ENCODE data around the gene PPM1F. TPM values are rescaled to one million over a fixed set of nuclear protein-coding genes. Genes with fewer than 3 reads are reported as not detected.

PPM1F gene
- total and polyA plus RNA-seq, 2 donors (not counting 1 experiment from before 2014, with no cell fraction given) = 12.5 to 37.0 TPM

- H3K27ac ChIP-seq (ENCODE audit: insufficient read depth, low read length) = no peak overlapping the region
- no peaks in the 10 kb centered on the region for H3K9me3 ChIP-seq (ENCODE audit: control insufficient read depth, insufficient read depth, low read depth, low read length)
- peaks cover 13% of the 10 kb centered on the region for H3K4me1 ChIP-seq (ENCODE audit: control insufficient read depth, extremely low read depth, insufficient read depth, low read length)
- no peaks in the 10 kb centered on the region for H3K27me3 ChIP-seq (ENCODE audit: control insufficient read depth, insufficient read depth, low read length)
- no peak overlapping the region for H2AFZ ChIP-seq (ENCODE audit: low read length)
- no peaks in the 10 kb centered on the region for H4K20me1 ChIP-seq (ENCODE audit: control insufficient read depth, extremely low read depth, insufficient read depth, low read length)
- H3K4me2 ChIP-seq (ENCODE audit: extremely low read depth, insufficient read depth, low read length) = no peak overlapping the region
- no peak for DNase-seq (ENCODE audit: low read depth in 2 of 2)
- peaks cover 22% of the 10 kb centered on the region for H3K36me3 ChIP-seq (ENCODE audit: control insufficient read depth, insufficient read depth, low read length)
- no peak overlapping the region for H3K9ac ChIP-seq (ENCODE audit: insufficient read depth, low read length)
- TF ChIP-seq EZH2 (IDR thresholded peaks at IDR 0.05; ENCODE audit: low read length, missing control alignments) (no peak), CTCF (conservative IDR thresholded peaks at IDR 0.05 in 1 of 2, IDR thresholded peaks at IDR 0.05 in 1 of 2; ENCODE audit: low read depth in 1 of 2, low read length in 2 of 2) (no peak)
- peaks cover 4% of the 10 kb centered on the region for H3K79me2 ChIP-seq (ENCODE audit: control insufficient read depth, insufficient read depth, low read length)
- H3K4me3 ChIP-seq (replicated peaks in 1 of 4; ENCODE audit: control extremely low read depth in 1 of 4, insufficient read depth in 1 of 4, low read depth in 3 of 4, low read length in 4 of 4) = no peak overlapping the region
Measured at GRCh38 chr22:21933413-21933812, 19.2 kb downstream of the PPM1F start.

DNA sequence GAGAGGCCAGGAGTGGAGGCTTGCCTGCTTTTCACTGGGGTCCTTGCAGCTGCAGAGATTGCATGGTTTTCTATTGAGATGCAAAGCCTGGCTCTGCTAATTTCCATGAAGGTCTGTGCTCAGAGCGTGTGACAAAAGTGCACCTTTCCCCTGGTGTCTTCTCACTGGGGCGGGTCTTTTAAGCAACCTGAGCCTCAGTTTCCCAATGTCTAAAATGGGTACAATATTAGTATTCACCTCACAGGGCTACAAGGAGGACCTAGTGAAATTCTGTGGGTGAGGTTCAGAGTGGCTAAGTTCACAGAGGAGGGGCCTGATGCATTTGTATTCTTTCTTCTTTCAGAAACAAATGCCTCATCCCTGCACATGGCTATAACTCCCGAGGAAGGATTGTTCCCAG, 20.3 kb downstream of the PPM1F start:
- no peak for TF ChIP-seq CTCF (conservative IDR thresholded peaks at IDR 0.05 in 1 of 2, IDR thresholded peaks at IDR 0.05 in 1 of 2; ENCODE audit: low read depth in 1 of 2, low read length in 2 of 2)
- TF ChIP-seq EZH2 (IDR thresholded peaks at IDR 0.05; ENCODE audit: low read length, missing control alignments) = no peak
- peaks cover 22% of the 10 kb centered on the region for H3K36me3 ChIP-seq (ENCODE audit: control insufficient read depth, insufficient read depth, low read length)
- peaks cover 10% of the 10 kb centered on the region for H3K4me1 ChIP-seq (ENCODE audit: control insufficient read depth, extremely low read depth, insufficient read depth, low read length)
- H2AFZ ChIP-seq (ENCODE audit: low read length) = no peak overlapping the region
- DNase-seq (ENCODE audit: low read depth in 2 of 2) = no peak
- no peaks in the 10 kb centered on the region for H3K9me3 ChIP-seq (ENCODE audit: control insufficient read depth, insufficient read depth, low read depth, low read length)
- H3K4me2 ChIP-seq (ENCODE audit: extremely low read depth, insufficient read depth, low read length) = no peak overlapping the region
- H3K9ac ChIP-seq (ENCODE audit: insufficient read depth, low read length) = no peak overlapping the region
- H4K20me1 ChIP-seq (ENCODE audit: control insufficient read depth, extremely low read depth, insufficient read depth, low read length) = no peaks in the 10 kb centered on the region
- no peaks in the 10 kb centered on the region for H3K27me3 ChIP-seq (ENCODE audit: control insufficient read depth, insufficient read depth, low read length)
- peaks cover 4% of the 10 kb centered on the region for H3K79me2 ChIP-seq (ENCODE audit: control insufficient read depth, insufficient read depth, low read length)
- no peak overlapping the region for H3K4me3 ChIP-seq (replicated peaks in 1 of 4; ENCODE audit: control extremely low read depth in 1 of 4, insufficient read depth in 1 of 4, low read depth in 3 of 4, low read length in 4 of 4)
- no peak overlapping the region for H3K27ac ChIP-seq (ENCODE audit: insufficient read depth, low read length)

GRCh38 chr22:21931056-21931455, 21.6 kb downstream of the PPM1F start:
- Histone ChIP-seq H3K79me2 (ENCODE audit: control insufficient read depth, insufficient read depth, low read length) (no peaks in the 10 kb centered on the region), H3K4me1 (ENCODE audit: control insufficient read depth, extremely low read depth, insufficient read depth, low read length) (no peaks in the 10 kb centered on the region), H3K4me2 (ENCODE audit: extremely low read depth, insufficient read depth, low read length) (no peak overlapping the region), H3K9me3 (ENCODE audit: control insufficient read depth, insufficient read depth, low read depth, low read length) (no peaks in the 10 kb centered on the region), H4K20me1 (ENCODE audit: control insufficient read depth, extremely low read depth, insufficient read depth, low read length) (no peaks in the 10 kb centered on the region), H2AFZ (ENCODE audit: low read length) (no peak overlapping the region), H3K9ac (ENCODE audit: insufficient read depth, low read length) (no peak overlapping the region), H3K4me3 (replicated peaks in 1 of 4; ENCODE audit: control extremely low read depth in 1 of 4, insufficient read depth in 1 of 4, low read depth in 3 of 4, low read length in 4 of 4) (no peak overlapping the region), H3K27ac (ENCODE audit: insufficient read depth, low read length) (no peak overlapping the region), H3K36me3 (ENCODE audit: control insufficient read depth, insufficient read depth, low read length) (peaks cover 24% of the 10 kb centered on the region), H3K27me3 (ENCODE audit: control insufficient read depth, insufficient read depth, low read length) (no peaks in the 10 kb centered on the region)
- TF ChIP-seq EZH2 (IDR thresholded peaks at IDR 0.05; ENCODE audit: low read length, missing control alignments) = no peak
- TF ChIP-seq CTCF (conservative IDR thresholded peaks at IDR 0.05 in 1 of 2, IDR thresholded peaks at IDR 0.05 in 1 of 2; ENCODE audit: low read depth in 1 of 2, low read length in 2 of 2) = no peak
- no peak for DNase-seq (ENCODE audit: low read depth in 2 of 2)
